ACHN (cell line): Measurements from ENCODE around the gene COL4A4.
"Not testable (repeated sequence)": the region's sequence is repeated elsewhere in the genome, so short reads cannot be mapped to it uniquely, and the experiment has no call there.

Experiments
- DNase-seq: peaks from one replicate; pipeline ENCODE4 v3.0.0-alpha.2; 2015
- in situ Hi-C: cut with HindIII; loops from 2 replicates; pipeline ENCODE4 v1.10.0; 2017; ENCODE audit warnings: low sequenced_read_pairs, low pct_ligation_motif_present, low pct_unique_long_range_greater_than_20kb

The COL4A4 gene

GRCh38 chr2:227171779-227172178 is 7.8 kb upstream of the COL4A4 start:
- DNase-seq, in situ Hi-C loops: not testable (repeated sequence)

- DNase-seq, result peak; percentile 37
- in situ Hi-C loops, result no loop called here
Measured at GRCh38 chr2:227164763-227165291, 822 bp upstream of the COL4A4 start.

- in situ Hi-C loops, result no loop called here
Measured at GRCh38 chr2:227163485-227163997, 464 bp downstream of the COL4A4 start.

GRCh38 chr2:227161947-227162346 is 2.1 kb downstream of the COL4A4 start:
- DNase-seq, result no peak
- in situ Hi-C loops, result no loop called here

More at GRCh38 chr2:227163485-227163997, 464 bp downstream of the COL4A4 start:
- DNase-seq, result peak; percentile 39

DNA sequence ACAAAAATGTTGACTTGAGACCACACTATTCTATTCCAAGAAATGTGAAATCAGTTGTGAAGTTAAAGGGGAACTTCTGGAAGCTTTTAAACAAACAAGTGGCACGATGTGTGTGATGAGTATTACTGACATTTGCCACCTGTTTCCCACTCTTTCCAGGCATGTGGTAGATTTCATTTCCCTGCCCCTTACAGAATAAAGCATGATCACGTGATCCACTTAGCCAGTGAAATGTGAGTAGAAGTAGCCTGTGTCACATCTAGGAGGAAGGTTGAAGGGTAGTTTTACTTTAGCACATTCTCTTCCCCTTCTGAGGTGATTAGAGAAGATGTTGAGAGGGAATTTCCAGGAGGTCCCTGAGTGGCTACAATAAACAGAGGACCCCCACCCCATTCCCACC is 3.8 kb downstream of the COL4A4 start:
- in situ Hi-C loops, result no loop called here
- DNase-seq, result no peak

DNA sequence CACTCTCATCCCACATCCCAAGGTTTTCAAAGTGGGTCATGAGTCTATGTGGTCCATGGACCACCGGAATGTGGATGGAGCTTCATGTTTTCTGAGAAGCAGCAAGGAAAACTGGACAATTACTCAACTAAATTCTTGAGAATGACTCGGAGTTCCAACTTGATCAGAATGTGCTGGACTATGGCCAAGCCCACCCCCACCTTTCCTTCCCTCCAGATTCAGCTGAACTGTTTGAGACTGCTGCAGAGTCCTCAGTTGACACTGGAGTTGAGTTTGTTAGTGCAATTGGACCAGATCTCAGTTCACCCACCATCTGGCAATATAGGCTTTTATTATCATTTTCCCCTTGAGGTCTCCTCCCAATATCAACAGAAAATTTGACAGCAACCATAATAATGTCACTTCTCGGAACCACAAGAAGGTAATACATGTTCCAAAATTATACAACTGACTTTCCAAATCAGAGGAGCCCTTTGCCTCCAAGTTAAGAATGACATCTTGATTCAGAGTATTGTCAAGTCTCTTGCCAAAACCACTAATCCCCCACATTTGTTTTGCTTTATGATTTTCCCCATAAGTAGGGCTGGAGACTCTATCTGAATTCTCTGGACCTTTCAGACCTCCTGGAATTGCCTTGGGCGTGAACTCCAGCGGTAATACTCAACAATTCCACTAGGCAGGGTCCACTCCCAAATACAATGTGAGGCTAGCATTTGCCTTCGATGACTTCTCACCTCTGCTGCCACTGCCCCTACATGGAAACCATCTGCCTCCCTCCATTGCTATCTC is 8.8 kb downstream of the COL4A4 start:
- in situ Hi-C loops, result no loop called here
- DNase-seq, result peak; percentile 67

DNA sequence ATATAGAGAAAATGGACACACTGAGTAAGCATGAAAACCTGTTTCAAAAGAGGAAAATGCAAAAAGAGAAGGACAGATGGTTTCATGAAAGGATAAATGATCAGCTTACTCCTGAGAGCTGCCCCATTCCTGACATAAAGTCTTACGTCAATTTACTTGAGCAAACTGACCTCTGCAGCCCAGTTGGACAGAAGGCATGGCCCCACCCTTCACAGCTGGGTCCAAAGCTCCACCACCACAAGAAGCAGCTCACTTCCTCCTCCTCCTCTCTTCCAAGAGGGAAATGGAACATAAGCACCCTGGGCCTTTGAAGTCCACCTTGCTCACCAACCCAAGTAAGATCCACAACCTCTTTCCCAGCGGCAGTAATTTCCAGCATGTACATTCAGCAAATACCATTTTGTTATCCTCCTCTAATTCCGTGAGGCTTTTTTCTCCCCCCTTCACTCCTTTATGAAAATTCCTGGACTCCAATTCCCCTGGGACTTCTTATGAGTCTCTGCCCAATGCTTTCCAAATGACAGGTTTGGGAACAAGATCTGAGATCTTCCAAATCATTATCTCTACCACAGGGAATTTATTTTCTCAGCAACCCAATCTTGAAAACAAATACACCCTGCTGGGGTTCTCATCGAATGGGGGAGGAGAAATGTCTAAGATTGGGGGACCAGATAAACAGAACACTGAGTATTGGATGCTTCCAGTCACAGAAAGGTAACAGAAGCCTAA is 10.1 kb downstream of the COL4A4 start:
- in situ Hi-C loops, result no loop called here

DNA sequence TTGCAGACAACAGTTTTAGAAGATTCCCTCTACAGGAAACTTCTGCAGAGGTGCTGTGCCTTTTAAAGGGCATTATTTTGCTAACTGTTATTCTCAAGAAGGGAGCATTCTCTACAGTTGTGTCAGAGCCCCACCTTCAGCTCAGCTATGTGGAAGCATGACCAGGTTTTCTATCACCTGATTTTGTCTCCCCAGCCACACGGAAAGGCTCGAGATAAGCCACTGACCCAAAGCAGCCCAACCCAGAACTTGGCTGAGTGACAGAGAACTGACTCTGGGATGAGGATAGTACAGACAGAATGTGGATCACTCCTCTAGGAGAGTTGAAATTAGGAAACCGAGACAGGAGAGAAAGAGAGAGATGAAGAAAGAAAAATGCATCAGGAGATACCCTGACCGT is 10.7 kb downstream of the COL4A4 start:
- in situ Hi-C loops, result no loop called here
- DNase-seq, result peak; percentile 2

More for the DNA sequence above, 10.1 kb downstream of the COL4A4 start:
- DNase-seq, result no peak

DNA sequence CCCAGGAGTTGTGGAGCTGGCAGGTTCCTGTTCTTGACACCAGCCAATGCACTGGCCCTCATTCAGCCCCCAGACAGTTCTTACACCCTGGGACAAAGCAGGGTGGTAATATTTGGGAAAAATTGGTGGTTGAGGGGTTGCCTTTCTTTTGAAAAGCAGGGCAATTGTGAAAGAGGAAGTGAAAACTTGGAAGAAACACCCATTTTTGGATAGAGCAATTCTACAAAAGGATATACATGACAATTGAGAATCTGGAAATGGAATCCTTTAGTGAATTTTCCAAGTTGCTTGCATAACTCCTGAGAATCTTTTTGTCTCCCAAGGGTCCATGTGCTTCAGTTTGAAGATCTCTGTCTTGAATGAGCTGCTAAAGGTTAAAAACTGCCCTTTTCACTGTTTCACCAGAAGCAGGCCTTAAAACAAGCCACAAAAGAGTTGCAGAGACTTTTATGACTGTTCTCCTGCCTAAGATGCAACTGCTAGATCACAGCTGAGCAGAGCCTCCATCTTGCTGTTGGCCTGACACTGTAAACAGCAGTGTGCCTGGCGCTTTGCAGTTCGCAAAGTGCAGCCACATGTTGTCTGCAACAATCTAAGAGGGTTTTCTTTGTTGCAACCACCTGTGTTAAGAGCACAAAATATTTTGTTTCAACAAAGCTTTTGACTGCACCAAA is 11.8 kb downstream of the COL4A4 start:
- in situ Hi-C loops, result no loop called here
- DNase-seq, result no peak

- no peak for DNase-seq
- in situ Hi-C loops, result no loop called here
Measured at GRCh38 chr2:227150222-227150936, 13.6 kb downstream of the COL4A4 start.

GRCh38 chr2:227148106-227148505 is 15.9 kb downstream of the COL4A4 start:
- in situ Hi-C loops, result no loop called here
- DNase-seq, result no peak

DNA sequence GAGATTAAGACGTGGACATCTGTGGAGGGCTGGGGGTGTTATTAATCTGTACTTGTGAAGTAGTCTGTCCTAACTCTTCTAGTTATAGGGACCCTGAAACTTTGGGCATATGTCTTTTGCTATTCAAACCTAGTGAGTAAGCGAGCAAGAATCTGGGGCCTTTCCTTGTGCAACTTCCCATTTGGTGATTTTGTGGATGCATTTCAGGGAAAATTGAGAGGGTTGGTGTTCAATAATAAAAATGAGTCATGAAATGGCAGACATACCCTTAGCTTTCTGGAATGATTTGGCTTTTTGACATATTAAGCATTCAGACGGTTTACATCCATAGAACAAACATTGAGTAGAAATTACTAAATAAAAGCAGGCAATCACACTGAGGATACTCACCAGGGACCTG is 17.0 kb downstream of the COL4A4 start:
- in situ Hi-C loops, result no loop called here
- no peak for DNase-seq

- in situ Hi-C loops, result no loop called here
Measured at GRCh38 chr2:227146456-227146855, 17.5 kb downstream of the COL4A4 start.

DNA sequence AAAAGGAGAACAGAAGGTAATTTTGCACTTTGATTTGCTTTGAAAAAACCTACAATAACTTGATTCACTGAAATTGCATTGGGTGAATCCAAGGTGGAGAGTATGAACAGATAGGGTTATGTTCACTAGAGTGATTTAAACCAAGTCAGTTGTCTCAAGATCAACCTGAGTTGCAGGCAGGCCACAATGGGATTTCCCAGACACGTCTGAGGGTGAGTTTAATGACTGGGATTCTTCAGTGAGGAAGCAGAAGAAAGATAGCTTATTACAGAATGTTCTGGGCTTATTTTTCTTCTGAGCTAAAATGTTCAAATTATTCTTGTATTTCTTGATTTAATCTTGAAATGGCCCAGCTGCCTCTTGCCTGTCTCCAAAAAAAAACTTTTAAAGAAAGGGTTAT is 20.1 kb downstream of the COL4A4 start:
- no peak for DNase-seq
- in situ Hi-C loops, result no loop called here

More at GRCh38 chr2:227146456-227146855, 17.5 kb downstream of the COL4A4 start:
- DNase-seq, result no peak

- in situ Hi-C loops, result no loop called here
Measured at GRCh38 chr2:227141301-227141700, 22.7 kb downstream of the COL4A4 start.

DNA sequence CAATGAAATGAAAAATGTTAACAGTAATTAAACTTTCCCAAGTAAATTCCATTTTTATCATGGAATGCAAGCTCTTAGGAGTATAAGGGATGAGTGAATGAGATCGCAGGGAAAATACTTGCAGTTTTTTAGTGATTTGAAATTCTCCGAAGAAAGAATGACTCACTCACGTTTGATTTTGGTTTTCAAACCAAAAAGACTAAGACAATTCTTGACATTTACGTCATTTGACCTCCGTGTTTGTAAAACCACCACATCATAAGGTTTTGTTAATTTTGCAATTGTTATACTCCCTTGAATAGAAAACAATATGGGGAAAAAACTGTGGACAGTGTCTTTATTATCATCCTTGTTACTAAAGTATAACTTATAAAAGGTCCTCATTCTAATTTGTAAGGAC is 29.4 kb downstream of the COL4A4 start:
- in situ Hi-C loops, result no loop called here
- DNase-seq, result no peak

More at GRCh38 chr2:227141301-227141700, 22.7 kb downstream of the COL4A4 start:
- no peak for DNase-seq

DNA sequence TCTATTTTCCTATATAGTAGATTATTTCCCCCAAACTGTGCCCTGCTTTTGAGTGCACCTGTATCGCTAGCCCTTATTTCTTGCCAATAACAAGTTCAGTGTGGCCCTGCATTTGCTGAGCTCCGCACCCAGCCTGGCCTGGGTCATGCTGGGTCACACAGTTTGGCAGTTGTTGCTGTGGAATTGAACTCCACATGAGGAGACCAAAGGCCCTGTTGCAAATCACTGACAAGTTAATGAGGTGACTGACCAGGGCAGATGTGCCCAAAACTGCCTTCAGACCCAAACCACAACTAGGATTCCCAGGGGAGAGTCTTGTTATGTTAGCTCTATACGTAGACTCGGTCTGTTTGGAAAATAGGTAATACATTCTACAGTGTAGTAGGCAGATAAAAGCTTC is 31.0 kb downstream of the COL4A4 start:
- in situ Hi-C loops, result no loop called here
- DNase-seq, result no peak

GRCh38 chr2:227130636-227131035 is 33.4 kb downstream of the COL4A4 start:
- in situ Hi-C loops, result no loop called here
- no peak for DNase-seq
